Astrocyte (in vitro differentiated cells and primary cell): Measurements from ENCODE around the gene ACAA1. TPM values are rescaled to one million over a fixed set of nuclear protein-coding genes. Genes with fewer than 3 reads are reported as not detected.

Experiments
- DNase-seq: peaks from one replicate; pipeline ENCODE4 v3.0.0-alpha.2; 2010; ENCODE audit warnings: low read depth
- FAIRE-seq: peaks from 2 replicates; lab custom pipeline; 2011; peaks lifted over from hg19 to GRCh38; lab: Jason Lieb, UNC
- H2AFZ ChIP-seq: 2 replicates; pipeline ENCODE4 v1.6.0; 2012; ENCODE audit warnings: low read depth, low read length, inconsistent platforms
- H3K27ac ChIP-seq: 2 replicates; pipeline ENCODE4 v1.5.1; 2011; ENCODE audit warnings: low read depth, low read length, inconsistent platforms
- H3K27me3 ChIP-seq: 2 replicates; pipeline ENCODE4 v1.6.0; 2011; ENCODE audit warnings: low read length, inconsistent platforms; ENCODE audit not compliant: insufficient read depth
- H3K36me3 ChIP-seq: 2 replicates; pipeline ENCODE4 v1.5.1; 2011; ENCODE audit warnings: low read length, inconsistent platforms; ENCODE audit not compliant: insufficient read depth
- H3K4me1 ChIP-seq: 2 replicates; pipeline ENCODE4 v1.5.1; 2011; ENCODE audit warnings: low read length, inconsistent platforms; ENCODE audit not compliant: insufficient read depth
- H3K4me2 ChIP-seq: 2 replicates; pipeline ENCODE4 v1.6.0; 2012; ENCODE audit warnings: low read length, inconsistent platforms
- H3K4me3 ChIP-seq: 2 replicates; pipeline ENCODE4 v1.5.1; 2011; ENCODE audit warnings: low read depth, mild to moderate bottlenecking, low read length, inconsistent platforms; ENCODE audit not compliant: insufficient read depth
- H3K79me2 ChIP-seq: 2 replicates; pipeline ENCODE4 v1.6.0; 2012; ENCODE audit warnings: mild to moderate bottlenecking, low read length, inconsistent platforms; ENCODE audit not compliant: insufficient read depth
- H3K9ac ChIP-seq: 2 replicates; pipeline ENCODE4 v1.6.0; 2012; ENCODE audit warnings: mild to moderate bottlenecking, low read length, inconsistent platforms
- H3K9me3 ChIP-seq: 2 replicates; pipeline ENCODE4 v1.5.1; 2012; ENCODE audit warnings: low read depth, mild to moderate bottlenecking, low read length, inconsistent platforms; ENCODE audit not compliant: insufficient read depth
- H4K20me1 ChIP-seq: 2 replicates; pipeline ENCODE4 v1.6.0; 2012; ENCODE audit warnings: low read length, inconsistent platforms; ENCODE audit not compliant: insufficient read depth
- H3K27ac Mint-ChIP-seq: one replicate; pipeline ENCODE4 v1.8.0; 2021; ENCODE audit warnings: mild to moderate bottlenecking, mixed read lengths; ENCODE audit not compliant: unreplicated experiment
- H3K27me3 Mint-ChIP-seq: one replicate; pipeline ENCODE4 v1.8.0; 2021; ENCODE audit warnings: low read depth, mixed read lengths; ENCODE audit not compliant: unreplicated experiment
- H3K36me3 Mint-ChIP-seq: one replicate; pipeline ENCODE4 v1.8.0; 2021; ENCODE audit warnings: low read depth, mixed read lengths; ENCODE audit not compliant: unreplicated experiment
- H3K4me1 Mint-ChIP-seq: one replicate; pipeline ENCODE4 v1.8.0; 2021; ENCODE audit warnings: low read depth, mixed read lengths; ENCODE audit not compliant: unreplicated experiment
- H3K4me3 Mint-ChIP-seq: one replicate; pipeline ENCODE4 v1.8.0; 2021; ENCODE audit warnings: mild to moderate bottlenecking, moderate library complexity, mixed read lengths; ENCODE audit not compliant: unreplicated experiment
- H3K9me3 Mint-ChIP-seq: one replicate; pipeline ENCODE4 v1.8.0; 2021; ENCODE audit warnings: mild to moderate bottlenecking, mixed read lengths; ENCODE audit not compliant: unreplicated experiment
- EZH2 ChIP-seq: IDR thresholded peaks from 2 replicates; pipeline ENCODE4 v1.6.1; 2012; ENCODE audit warnings: mild to moderate bottlenecking, low read length, inconsistent platforms; ENCODE audit not compliant: insufficient read depth
- total RNA-seq: library from RNA; stranded (reverse); gene quantifications from 2 replicates; pipeline ENCODE4 v1.2.1, GENCODE V29; 2021
- TF ChIP-seq, protein P1 (sequence below): IDR thresholded peaks from 2 replicates; pipeline ENCODE4 v1.5.1; 2011; ENCODE audit warnings: low read depth, mild to moderate bottlenecking, inconsistent platforms, low read length, moderate library complexity; ENCODE audit not compliant: insufficient read depth

ACAA1 gene
- total RNA-seq, 1 donor from 2014 or later = 69.4 TPM

DNA sequence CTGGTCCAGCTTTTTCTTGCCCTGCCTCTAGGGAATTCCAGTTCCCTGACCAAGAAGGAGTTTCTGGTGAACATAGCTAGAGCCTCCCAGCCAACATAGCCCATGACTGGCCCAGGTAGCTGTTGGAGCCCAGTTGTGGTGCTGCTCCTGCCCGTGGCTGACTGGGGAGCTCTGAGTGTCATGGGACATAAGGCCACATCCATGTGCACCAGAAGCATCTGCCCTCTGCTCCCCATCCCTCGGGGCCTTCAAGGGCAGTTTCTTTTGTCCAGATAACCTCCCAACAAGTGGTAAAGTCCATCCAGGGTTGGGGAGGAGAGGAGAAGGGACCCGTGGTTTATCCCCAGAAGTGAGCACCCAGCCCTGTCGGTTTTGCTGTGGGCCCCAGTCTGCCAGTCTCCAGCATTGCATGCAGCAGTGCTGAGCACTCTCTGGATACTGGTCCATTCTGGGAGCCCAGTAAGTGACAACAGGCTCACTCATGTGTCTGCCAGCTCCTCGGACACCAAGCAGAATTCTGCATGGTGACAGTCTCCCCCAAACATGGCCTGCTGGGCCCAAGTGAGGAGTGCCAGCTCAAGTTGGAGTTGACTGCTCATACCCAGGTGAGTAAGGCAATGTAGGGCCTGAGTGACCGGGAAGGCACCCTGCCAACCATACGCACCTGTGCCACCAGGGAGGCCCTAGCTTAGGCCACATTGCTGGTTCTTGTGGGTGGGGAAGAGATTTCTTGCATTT lies 28.8 kb downstream of the ACAA1 start:
- FAIRE-seq (no peak), DNase-seq (no peak)
- no peak overlapping the region for H3K4me3 ChIP-seq
- no peak overlapping the region for H2AFZ ChIP-seq
- no peaks in the 10 kb centered on the region for H3K36me3 Mint-ChIP-seq
- H3K4me1 Mint-ChIP-seq = no peaks in the 10 kb centered on the region
- no peak overlapping the region for H3K4me3 Mint-ChIP-seq
- no peaks in the 10 kb centered on the region for H3K27me3 ChIP-seq
- peaks cover 10% of the 10 kb centered on the region for H3K27me3 Mint-ChIP-seq
- H3K79me2 ChIP-seq = no peaks in the 10 kb centered on the region
- H3K9me3 Mint-ChIP-seq = no peaks in the 10 kb centered on the region
- H4K20me1 ChIP-seq = no peaks in the 10 kb centered on the region
- no peak overlapping the region for H3K9ac ChIP-seq
- no peaks in the 10 kb centered on the region for H3K4me1 ChIP-seq
- H3K27ac ChIP-seq = no peak overlapping the region
- no peaks in the 10 kb centered on the region for H3K36me3 ChIP-seq
- TF ChIP-seq EZH2 = no peak
- TF ChIP-seq, protein P1, sequence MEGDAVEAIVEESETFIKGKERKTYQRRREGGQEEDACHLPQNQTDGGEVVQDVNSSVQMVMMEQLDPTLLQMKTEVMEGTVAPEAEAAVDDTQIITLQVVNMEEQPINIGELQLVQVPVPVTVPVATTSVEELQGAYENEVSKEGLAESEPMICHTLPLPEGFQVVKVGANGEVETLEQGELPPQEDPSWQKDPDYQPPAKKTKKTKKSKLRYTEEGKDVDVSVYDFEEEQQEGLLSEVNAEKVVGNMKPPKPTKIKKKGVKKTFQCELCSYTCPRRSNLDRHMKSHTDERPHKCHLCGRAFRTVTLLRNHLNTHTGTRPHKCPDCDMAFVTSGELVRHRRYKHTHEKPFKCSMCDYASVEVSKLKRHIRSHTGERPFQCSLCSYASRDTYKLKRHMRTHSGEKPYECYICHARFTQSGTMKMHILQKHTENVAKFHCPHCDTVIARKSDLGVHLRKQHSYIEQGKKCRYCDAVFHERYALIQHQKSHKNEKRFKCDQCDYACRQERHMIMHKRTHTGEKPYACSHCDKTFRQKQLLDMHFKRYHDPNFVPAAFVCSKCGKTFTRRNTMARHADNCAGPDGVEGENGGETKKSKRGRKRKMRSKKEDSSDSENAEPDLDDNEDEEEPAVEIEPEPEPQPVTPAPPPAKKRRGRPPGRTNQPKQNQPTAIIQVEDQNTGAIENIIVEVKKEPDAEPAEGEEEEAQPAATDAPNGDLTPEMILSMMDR = no peak
- H3K4me2 ChIP-seq = no peak overlapping the region
- no peak overlapping the region for H3K27ac Mint-ChIP-seq
- H3K9me3 ChIP-seq = no peaks in the 10 kb centered on the region

DNA sequence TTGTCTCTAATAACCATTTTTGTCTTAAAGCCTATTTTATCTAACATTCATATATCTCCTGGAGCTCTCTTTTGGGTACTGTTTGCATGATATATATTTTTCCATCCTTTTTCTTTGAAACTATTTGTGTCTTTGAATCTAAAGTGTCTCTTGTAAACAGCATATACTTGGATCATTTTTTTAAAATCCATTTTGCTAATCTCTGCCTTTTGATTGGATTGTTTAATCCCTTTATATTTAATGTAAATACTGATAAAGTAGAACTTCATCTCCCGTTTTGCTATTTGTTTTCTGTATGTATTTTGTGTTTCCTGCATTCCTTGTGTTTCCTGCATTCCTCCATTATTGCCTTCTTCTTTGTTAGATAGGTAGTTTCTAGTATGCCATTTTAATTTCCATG lies 31.4 kb downstream of the ACAA1 start:
- H3K27me3 Mint-ChIP-seq = peaks cover 10% of the 10 kb centered on the region
- no peak for TF ChIP-seq EZH2
- TF ChIP-seq, protein P1 = no peak
- no peak overlapping the region for H3K4me3 ChIP-seq
- no peaks in the 10 kb centered on the region for H3K4me1 Mint-ChIP-seq
- no peaks in the 10 kb centered on the region for H3K27me3 ChIP-seq
- H3K27ac Mint-ChIP-seq = no peak overlapping the region
- DNase-seq = no peak
- no peak overlapping the region for H3K27ac ChIP-seq
- no peaks in the 10 kb centered on the region for H3K9me3 ChIP-seq
- no peaks in the 10 kb centered on the region for H3K9me3 Mint-ChIP-seq
- H3K4me1 ChIP-seq = no peaks in the 10 kb centered on the region
- H3K79me2 ChIP-seq = no peaks in the 10 kb centered on the region
- H3K36me3 Mint-ChIP-seq = no peaks in the 10 kb centered on the region
- no peak overlapping the region for H3K4me2 ChIP-seq
- FAIRE-seq = no peak
- no peaks in the 10 kb centered on the region for H3K36me3 ChIP-seq
- no peak overlapping the region for H3K9ac ChIP-seq
- no peak overlapping the region for H3K4me3 Mint-ChIP-seq
- no peak overlapping the region for H2AFZ ChIP-seq
- no peaks in the 10 kb centered on the region for H4K20me1 ChIP-seq

- Histone ChIP-seq H2AFZ (no peak overlapping the region), H4K20me1 (no peaks in the 10 kb centered on the region), H3K9me3 (no peaks in the 10 kb centered on the region), H3K79me2 (no peaks in the 10 kb centered on the region), H3K9ac (no peak overlapping the region), H3K36me3 (no peaks in the 10 kb centered on the region), H3K27me3 (peaks cover 5% of the 10 kb centered on the region), H3K27ac (no peak overlapping the region), H3K4me1 (no peaks in the 10 kb centered on the region), H3K4me2 (no peak overlapping the region), H3K4me3 (no peak overlapping the region)
- Mint-ChIP-seq H3K9me3 (no peaks in the 10 kb centered on the region), H3K36me3 (no peaks in the 10 kb centered on the region), H3K4me3 (no peak overlapping the region), H3K27ac (no peak overlapping the region), H3K4me1 (peaks cover 3% of the 10 kb centered on the region), H3K27me3 (peaks cover 12% of the 10 kb centered on the region)
- DNase-seq = no peak
- TF ChIP-seq EZH2 = no peak
- TF ChIP-seq, protein P1 = no peak
- no peak for FAIRE-seq
Measured at GRCh38 chr3:38102444-38102814, 34.5 kb downstream of the ACAA1 start.
